ENCODE measurements around the gene KCNG2.
"Not testable (repeated sequence)": the region's sequence is repeated elsewhere in the genome, so short reads cannot be mapped to it uniquely, and the experiment has no call there.

KCNG2 gene, protein sequence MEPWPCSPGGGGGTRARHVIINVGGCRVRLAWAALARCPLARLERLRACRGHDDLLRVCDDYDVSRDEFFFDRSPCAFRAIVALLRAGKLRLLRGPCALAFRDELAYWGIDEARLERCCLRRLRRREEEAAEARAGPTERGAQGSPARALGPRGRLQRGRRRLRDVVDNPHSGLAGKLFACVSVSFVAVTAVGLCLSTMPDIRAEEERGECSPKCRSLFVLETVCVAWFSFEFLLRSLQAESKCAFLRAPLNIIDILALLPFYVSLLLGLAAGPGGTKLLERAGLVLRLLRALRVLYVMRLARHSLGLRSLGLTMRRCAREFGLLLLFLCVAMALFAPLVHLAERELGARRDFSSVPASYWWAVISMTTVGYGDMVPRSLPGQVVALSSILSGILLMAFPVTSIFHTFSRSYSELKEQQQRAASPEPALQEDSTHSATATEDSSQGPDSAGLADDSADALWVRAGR

DNA sequence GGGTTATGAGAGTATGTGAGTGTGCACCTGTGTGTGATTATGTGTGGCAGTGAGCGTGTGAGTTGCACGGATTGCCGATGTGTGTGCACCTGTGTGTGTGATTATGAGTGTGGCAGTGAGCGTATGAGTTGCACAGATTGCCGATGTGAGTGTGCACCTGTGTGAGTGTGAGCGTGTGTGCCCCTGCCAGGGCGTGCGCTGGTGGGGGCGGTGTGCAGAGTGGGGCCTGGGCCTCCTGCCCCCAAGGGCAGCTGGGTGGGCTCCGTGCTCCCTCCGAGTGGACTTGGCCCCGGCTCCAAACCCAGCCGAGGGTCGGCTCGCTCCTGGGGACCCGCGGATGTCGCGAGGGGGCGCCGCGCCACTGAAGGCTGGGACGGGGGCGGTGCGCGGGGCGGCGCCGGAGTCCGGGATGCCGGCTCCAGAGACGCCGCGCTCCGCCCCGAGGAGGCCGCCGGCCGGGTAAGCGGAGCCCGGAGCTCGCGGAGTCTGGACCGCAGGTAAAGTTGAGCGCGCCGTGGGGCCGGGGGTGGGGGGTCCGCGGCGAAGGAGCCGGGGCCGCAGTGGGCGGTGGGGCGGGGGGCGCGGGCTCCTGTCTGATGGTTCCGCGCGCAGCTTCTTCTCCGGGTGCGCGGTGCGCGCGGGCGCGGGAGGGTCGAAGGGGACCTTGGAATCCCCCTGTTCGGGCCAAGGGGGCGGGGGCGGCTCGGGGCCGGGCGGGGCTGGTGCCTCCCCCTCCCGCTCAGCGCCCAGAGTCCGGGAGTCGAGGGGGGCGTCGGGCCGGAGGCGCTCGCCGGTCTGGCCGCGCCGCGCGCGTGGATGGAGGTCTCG is at the start of gene KCNG2:
TSS of gene KCNG2 (plus strand) at position 421 of the 828 bp plus-strand sequence. CDS start 65,730 bp downstream, outside the sequence.
- DNase-seq, result peak; percentile 35

GRCh38 chr18:79748321-79749180 is 49.2 kb upstream of the KCNG2 start:
- no peak for DNase-seq

GRCh38 chr18:79749251-79750191 is 48.2 kb upstream of the KCNG2 start:
- no peak for DNase-seq

DNA sequence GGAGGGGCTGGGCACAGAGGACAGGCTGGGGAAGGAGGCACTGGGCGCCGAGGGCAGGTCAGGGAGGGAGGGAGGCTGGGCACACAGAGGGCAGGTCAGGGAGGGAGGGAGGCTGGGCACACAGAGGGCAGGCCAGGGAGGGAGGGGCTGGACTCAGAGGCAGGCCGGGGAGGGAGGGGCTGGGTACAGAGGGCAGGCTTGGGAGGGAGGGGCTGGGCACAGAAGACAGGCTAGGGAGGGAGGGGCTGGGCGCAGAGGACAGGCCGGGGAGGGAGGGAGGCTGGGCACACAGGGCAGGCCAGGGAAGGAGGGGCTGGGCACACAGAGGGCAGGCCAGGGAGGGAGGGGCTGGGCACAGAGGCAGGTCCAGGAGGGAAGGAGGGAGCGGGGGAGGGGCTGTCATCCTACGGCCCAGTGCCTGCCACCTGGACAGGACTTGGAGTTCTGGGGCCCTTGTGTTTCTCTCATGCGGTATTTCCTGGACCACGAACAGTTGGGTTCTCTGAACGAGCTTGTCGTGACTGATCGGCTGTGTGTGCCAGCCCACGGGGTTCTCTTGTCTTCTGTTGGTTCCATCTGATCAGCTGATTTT is 46.7 kb upstream of the KCNG2 start:
- DNase-seq, result no peak

DNA sequence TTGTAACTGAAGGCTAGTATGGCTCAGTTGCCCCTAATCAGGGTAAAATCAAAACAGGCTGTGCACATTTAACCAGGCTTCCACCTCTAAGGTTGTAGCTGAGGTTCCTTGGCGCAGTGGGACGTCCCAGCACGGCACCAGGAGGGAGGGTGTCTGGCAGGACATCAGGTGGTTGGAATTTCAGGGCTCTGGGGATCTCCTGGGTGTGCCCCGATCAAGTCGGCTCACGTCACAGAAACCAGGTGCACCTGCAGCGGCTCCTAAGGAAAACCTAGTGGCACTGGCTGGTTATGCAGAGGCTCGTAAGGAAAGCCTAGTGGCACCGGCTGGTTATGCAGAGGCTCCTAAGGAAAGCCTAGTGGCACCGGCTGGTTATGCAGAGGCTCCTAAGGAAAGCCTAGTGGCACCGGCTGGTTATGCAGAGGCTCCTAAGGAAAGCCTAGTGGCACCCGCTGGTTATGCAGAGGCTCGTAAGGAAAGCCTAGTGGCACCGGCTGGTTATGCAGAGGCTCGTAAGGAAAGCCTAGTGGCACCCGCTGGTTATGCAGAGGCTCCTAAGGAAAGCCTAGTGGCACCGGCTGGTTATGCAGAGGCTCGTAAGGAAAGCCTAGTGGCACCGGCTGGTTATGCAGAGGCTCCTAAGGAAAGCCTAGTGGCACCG is 45.7 kb upstream of the KCNG2 start:
- DNase-seq, result not testable (repeated sequence)

DNA sequence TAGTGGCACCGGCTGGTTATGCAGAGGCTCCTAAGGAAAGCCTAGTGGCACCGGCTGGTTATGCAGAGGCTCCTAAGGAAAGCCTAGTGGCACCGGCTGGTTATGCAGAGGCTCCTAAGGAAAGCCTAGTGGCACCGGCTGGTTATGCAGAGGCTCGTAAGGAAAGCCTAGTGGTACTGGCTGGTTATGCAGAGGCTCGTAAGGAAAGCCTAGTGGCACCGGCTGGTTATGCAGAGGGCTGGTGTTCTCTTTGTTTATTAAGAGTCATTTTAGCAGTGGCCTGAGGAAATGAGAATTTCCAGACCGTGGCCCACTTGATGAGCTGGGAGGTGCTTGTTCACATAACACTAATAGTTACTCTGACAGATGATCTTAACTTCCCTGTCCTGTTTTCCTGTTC is 44.8 kb upstream of the KCNG2 start:
- not testable (repeated sequence) for DNase-seq

DNA sequence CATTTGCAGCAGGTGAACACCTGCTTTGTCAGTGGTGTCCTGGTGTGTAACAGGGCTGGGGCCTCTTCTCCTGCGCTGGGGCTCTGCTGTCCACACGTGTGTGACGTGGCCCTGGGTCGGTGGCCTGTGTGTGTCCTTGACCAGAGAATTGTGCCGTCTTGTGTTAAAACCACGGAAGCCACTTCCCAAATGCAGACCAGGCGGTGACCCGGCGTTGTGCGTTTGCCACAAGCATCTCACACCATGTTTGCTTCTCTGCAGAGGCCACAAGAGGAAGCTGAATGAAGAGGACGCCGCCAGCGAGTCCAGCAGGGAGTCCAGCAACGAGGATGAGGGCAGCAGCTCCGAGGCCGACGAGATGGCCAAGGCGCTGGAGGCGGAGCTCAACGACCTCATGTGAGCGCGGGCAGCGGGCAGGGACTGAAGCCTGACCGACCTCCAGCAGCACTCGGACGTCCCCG is 44.3 kb upstream of the KCNG2 start:
- no peak for DNase-seq

- DNase-seq, result no peak
Observed at GRCh38 chr18:79754022-79754761, 43.5 kb upstream of the KCNG2 start.

- DNase-seq, result no peak
Observed at GRCh38 chr18:79754831-79755351, 42.8 kb upstream of the KCNG2 start.

DNA sequence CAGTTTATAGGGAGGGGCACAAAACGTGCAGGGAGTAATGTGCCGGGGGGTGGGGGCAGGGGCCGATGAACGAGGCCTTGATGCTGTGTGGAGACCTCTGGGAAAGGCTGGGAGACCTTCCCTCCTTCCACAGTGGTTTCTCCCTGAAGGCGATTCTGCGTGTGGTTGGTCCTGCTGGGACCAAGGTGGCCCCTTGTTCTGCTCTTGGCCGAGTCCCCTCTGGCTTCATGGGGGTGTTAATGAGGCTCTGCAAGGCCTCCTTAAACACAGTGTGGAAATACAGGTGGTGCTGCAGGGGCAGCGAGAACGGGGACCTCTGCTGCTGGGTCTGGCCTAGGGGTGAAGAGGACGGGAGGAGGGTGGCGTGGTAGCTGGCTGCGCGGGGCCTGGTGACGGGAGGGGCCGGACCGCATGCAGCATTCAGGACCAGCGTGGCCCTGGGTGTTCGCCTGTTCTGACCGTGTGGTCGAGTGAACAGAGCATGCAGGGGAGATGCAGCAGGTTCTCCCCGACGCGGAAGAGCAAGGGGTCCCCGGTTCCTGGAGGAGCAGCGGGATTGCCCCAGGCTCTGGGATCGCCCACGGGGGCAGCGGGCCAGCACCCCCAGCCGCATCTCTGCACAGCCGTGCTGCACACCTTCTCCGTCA is 42.1 kb upstream of the KCNG2 start:
- DNase-seq, result no peak

- DNase-seq, result no peak
Observed at GRCh38 chr18:79756143-79756500, 41.6 kb upstream of the KCNG2 start.

DNA sequence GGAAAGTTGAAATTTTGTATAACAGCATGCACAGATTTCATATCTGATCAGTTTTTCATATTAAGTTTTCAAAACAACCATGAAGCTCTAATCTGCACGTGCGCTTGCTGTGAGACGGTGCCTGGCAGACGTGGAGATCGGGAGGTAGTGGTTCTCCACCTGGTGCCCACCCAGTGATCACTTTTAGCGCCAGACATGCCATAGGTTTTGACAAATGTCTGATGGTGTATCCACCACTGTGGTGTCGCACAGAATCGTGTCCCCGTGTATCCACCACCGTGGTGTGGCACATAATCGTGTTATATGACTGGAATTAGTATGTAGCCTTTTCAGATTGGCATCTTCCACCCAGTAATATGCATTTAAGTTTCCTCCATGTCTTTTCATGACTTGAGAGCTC is 40.9 kb upstream of the KCNG2 start:
- no peak for DNase-seq

- DNase-seq, result no peak
Observed at GRCh38 chr18:79760348-79760747, 37.4 kb upstream of the KCNG2 start.

DNA sequence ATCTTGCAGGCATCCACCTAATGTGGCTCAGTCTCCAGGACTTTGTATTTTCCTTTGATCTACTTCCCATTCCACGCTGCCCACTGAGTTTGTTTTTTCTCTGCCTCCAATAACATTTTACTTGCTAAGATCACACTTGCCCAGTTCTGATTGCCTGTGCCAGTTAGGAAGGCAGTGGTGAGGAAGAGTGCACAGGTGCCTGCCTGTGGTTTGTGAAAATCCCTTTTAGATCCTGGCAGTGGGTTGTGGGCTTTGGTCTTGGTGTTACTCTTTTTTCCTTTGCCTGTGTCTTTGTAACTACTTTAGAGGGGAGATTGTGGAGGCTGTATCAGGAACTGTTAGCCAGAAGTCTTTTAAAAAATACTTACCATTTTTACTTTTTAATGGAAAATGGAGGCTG is 36.9 kb upstream of the KCNG2 start:
- DNase-seq, result no peak

DNA sequence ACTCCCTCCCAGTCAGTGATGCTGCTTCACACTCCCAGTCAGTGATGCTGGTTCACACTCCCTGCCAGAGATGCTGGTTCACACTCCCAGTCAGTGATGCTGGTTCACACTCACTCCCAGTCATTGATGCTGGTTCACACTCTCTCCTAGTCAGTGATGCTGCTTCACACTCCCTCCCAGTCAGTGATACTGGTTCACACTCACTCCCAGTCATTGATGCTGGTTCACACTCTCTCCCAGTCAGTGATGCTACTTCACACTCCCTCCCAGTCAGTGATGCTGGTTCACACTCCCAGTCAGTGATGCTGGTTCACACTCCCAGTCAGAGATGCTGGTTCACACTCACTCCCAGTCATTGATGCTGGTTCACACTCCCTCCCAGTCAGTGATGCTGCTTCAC is 34.3 kb upstream of the KCNG2 start:
- DNase-seq, result no peak

DNA sequence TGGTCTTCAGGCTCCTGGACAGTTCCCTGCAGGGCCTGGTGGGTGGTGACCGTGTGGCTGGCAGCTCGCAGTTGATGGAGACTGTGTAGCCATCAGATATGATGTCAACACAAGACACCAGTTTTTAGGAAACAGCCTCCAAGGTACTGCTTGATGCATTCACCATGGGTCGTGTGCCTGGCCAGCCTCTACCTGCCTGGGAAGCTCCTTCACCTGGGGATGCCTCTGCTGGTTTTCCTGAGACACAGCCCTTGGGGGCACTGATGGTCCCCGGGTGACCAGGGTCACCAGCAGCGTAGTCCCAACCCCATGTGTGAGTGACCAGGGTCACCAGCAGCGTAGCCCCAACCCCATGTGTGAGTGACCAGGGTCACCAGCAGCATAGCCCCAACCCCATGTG is 33.6 kb upstream of the KCNG2 start:
- DNase-seq, result no peak

DNA sequence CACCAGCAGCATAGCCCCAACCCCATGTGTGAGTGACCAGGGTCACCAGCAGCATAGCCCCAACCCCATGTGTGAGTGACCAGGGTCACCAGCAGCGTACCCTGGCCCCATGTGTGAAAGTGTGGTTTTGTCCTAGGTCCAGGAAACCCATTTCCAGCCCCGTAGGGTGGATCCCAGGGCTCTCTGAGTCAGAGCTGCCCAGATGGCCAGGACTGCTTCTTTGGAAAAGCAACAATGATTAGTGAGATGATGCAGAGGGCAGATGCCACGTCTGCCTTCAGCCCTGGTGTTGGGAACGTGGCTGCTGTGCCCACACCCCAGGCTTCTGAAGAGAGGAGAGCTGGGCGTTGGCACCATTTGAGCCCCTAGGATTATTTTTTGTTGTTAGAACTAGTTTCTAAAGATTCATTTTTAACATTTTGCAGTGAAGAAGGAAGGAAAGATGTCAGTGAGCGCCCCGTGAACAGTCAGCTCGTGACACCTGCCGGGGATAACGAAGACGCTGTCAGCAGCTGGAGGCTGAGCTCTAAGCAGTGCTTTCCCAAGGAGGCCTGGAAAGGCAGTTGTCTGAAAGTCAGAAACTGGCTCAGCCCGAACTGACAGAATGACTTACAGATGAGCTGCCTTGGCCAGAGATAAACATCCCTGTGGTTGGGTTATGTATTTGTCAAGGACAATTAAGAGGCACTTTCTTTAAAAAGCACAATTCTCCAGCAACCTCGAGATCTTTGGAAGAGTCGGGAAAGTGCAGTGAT is 32.1 kb upstream of the KCNG2 start:
- DNase-seq, result no peak

GRCh38 chr18:79766308-79766707 is 31.4 kb upstream of the KCNG2 start:
- DNase-seq, result no peak

All from activated CD4-positive, alpha-beta T cell treated with anti-CD3 and anti-CD28 coated beads for 48 hours (primary cell).